Aorta (tissue), 5 donors: ENCODE measurements around the gene SLAMF1. TPM values are rescaled to one million over a fixed set of nuclear protein-coding genes. Genes with fewer than 3 reads are reported as not detected.
"Not testable (repeated sequence)": the region's sequence is repeated elsewhere in the genome, so short reads cannot be mapped to it uniquely, and the experiment has no call there.

Experiments
- ATAC-seq: fragments of 200-7000 bp; cut with Tn5 transposase; one replicate; pipeline ENCODE4 v1.9.1; 2022; ENCODE audit warnings: moderate library complexity; ENCODE audit not compliant: low FRiP score
- DNase-seq, 2 donors: peaks; one replicate each; pipeline ENCODE4 v3.0.0-alpha.2; 2020
- H3K27ac ChIP-seq, 2 donors: one replicate each; pipeline ENCODE4 v1.5.1; 2013; ENCODE audit warnings: low read length in 2 of 2, mild to moderate bottlenecking in 2 of 2, moderate library complexity in 2 of 2, control low read depth in 1 of 2, inconsistent platforms in 1 of 2, low read depth in 1 of 2
- H3K27me3 ChIP-seq, 2 donors: one replicate each; pipeline ENCODE4 v1.6.1; 2013; ENCODE audit warnings: control low read depth in 1 of 2, low read length in 1 of 2, mild to moderate bottlenecking in 1 of 2, moderate library complexity in 1 of 2; ENCODE audit not compliant: insufficient read depth in 2 of 2, control insufficient read depth in 1 of 2
- H3K36me3 ChIP-seq, 2 donors: one replicate each; pipeline ENCODE4 v1.6.1; 2013; ENCODE audit warnings: control low read depth in 1 of 2, low read length in 1 of 2, mild to moderate bottlenecking in 1 of 2; ENCODE audit not compliant: insufficient read depth in 2 of 2, control insufficient read depth in 1 of 2
- H3K4me1 ChIP-seq, 2 donors: one replicate each; pipeline ENCODE4 v1.6.1; 2013; ENCODE audit warnings: low read length in 2 of 2, control low read depth in 1 of 2, mild to moderate bottlenecking in 1 of 2, moderate library complexity in 1 of 2; ENCODE audit not compliant: insufficient read depth in 2 of 2, control insufficient read depth in 1 of 2
- H3K4me3 ChIP-seq, 2 donors: one replicate each; pipeline ENCODE4 v1.5.1; 2013; ENCODE audit warnings: low read length in 2 of 2, control low read depth in 1 of 2, mild to moderate bottlenecking in 1 of 2
- H3K9me3 ChIP-seq: one replicate; pipeline ENCODE4 v1.6.1; 2013; ENCODE audit warnings: mild to moderate bottlenecking, low read length; ENCODE audit not compliant: control insufficient read depth
- WGBS, 2 donors: extraction: QIAGEN DNeasy Blood & Tissue Kit; methylation state at CpG; one replicate each; pipeline ENCODE4 v1.1.7; 2013; 5-methylcytosine and 5-hydroxymethylcytosine counted together
- intact Hi-C, 2 donors: fragments of 100-400 bp; cut with DNase I; formaldehyde crosslinking; loops; one replicate each; pipeline versions ENCODE4 v1.14.2 to v1.15.0; 2022
- polyA plus RNA-seq, 2 donors: library from polyadenylated mRNA; stranded (reverse); fragments of 200-250 nt; gene quantifications; one replicate each; pipeline ENCODE4 v1.2.3, GENCODE V29; 2013
- total RNA-seq, 2 donors: library from RNA; stranded (reverse); fragmentation: NEBNext Ultra II Directional; extraction: Animal tissue kit (Norgen Biotek cat#: 25700); gene quantifications; one replicate each; pipeline ENCODE4 v1.2.1, GENCODE V29; 2021
- donor health status: healthy with polysubstance abuse.
- donor health status: Bipolar disorder and iron deficiency.
- donor health status: DM: no; HTN: no; CAD: no.
- donor health status: DM: no; HTN: no; CAD: no.
- donor health status: DM: yes; HTN: yes; CAD: no.

Gene SLAMF1
- total and polyA plus RNA-seq, 4 donors: 1.6 to 2.4 TPM; not detected in 2

DNA sequence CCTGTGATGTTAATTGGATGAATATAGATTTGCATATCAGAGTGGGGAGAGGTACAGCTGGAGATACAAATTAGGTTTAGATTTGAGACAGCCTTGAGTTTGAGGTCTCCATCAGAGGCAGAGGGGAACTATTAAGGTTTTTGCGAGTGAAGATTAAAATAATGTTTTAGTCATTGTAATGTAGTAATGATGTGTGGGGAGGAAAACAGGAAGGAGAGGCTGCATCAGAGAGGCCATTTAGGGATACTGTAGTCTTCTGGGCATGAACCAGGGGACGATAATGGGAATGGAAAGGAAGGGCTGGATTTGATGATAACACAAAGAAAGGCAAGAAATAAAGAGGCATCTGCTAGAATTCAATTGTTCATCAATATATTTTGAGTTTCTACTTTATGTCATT lies 77.0 kb downstream of the SLAMF1 start:
- Histone ChIP-seq H3K27ac (no peak overlapping the region), H3K36me3 (no peaks in the 10 kb centered on the region), H3K4me3 (no peak overlapping the region), H3K9me3 (peaks cover 1% of the 10 kb centered on the region), H3K4me1 (no peaks in the 10 kb centered on the region), H3K27me3 (no peaks in the 10 kb centered on the region)
- DNase-seq: no peak
- WGBS, 2 donors: 70 to 78% methylated on average over 2 of the region's 2 CpGs
- intact Hi-C loops: no loop called here
- ATAC-seq: no peak

DNA sequence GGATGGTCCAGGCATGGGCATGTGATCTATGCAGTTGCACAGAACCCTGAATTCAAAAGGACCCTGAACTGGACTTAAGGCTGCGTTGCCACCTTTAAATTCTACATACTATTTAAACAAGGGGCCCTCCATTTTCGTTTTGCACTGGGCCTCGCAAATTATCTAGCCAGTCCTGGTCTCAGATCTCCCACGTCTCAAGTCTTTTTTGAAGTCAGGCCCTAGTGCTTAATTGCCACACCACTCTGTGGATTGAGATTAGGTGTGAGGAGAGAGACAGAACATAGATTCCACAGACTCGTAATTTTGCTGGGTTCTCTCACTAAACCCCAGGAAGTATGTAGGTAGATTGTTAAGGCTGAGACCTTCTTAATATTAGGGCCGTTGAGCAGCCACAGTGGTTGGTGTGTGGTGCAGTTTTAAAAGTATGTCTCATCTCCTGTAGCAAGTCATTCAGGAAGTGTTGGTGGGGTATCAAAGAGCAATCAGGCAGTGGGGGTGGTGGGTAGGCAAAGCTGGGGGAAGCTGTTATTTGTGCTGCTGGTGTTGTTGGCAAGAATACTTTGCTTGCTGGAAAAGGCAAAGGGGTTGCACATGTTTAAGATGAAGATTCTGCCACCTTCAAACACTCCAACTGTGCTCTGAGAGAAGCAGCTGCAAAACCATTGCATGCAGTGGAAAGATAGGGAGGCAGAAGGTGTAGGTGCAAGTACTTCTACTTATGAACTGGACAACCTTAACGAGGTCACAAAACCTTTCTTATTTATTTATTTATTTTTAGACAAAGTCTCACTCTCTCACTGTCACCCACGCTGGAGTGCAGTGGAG lies 78.8 kb downstream of the SLAMF1 start:
- intact Hi-C loops: no loop called here
- no peak overlapping the region for H3K27ac ChIP-seq
- no peaks in the 10 kb centered on the region for H3K27me3 ChIP-seq
- no peaks in the 10 kb centered on the region for H3K36me3 ChIP-seq
- no peak for ATAC-seq
- no peak for DNase-seq
- no peaks in the 10 kb centered on the region for H3K4me1 ChIP-seq
- H3K4me3 ChIP-seq: no peak overlapping the region
- H3K9me3 ChIP-seq: no peaks in the 10 kb centered on the region
- WGBS, 2 donors: 47 to 52% methylated on average over 8 of the region's 8 CpGs

DNA sequence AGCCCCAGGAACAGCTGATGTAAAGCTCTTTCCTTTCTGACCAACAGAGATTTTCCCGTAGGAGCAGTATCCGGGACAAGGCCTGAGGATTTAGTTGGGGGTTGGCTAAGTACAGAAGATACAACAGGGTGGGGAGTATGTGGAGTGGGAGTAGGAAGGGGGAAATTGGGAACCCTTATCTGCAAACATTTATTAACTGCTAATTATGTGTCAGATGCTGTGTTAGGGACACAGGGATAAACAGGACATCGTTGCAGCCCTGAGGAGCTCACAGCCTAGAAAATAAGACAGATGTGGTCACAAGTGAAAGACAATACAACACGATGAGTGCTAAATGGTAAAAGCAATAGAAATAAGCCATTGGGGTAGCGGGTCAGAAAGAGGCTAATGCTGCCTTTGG lies 79.5 kb downstream of the SLAMF1 start:
- ATAC-seq (no peak), DNase-seq (no peak)
- no peaks in the 10 kb centered on the region for H3K4me1 ChIP-seq
- no peak overlapping the region for H3K27ac ChIP-seq
- H3K36me3 ChIP-seq: no peaks in the 10 kb centered on the region
- no peak overlapping the region for H3K4me3 ChIP-seq
- H3K9me3 ChIP-seq: no peaks in the 10 kb centered on the region
- intact Hi-C loops: no loop called here
- 83 to 85% methylated on average over 5 of the region's 5 CpGs for WGBS, 2 donors
- no peaks in the 10 kb centered on the region for H3K27me3 ChIP-seq

DNA sequence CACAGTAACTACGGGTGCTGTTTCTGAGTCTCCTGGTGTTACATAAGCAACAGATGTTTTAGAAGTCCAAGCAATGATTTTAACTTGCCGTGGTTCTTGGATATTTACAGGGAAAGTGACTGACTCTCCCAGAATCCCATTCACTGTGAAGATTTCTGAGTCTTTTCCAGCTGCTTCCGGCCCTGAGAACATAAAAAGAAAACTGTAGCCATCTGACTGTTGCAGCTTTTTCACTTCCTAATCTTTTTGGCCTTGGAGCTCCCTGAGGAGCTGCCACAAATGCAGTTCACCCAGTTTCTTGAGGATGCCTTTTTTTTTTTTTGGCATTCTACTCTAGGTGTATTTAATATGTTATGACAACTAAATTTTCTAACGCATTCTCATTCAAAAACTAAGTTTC lies 81.3 kb downstream of the SLAMF1 start:
- DNase-seq (no peak), ATAC-seq (no peak)
- no peaks in the 10 kb centered on the region for H3K4me1 ChIP-seq
- H3K27ac ChIP-seq: no peak overlapping the region
- intact Hi-C loops: no loop called here
- WGBS, 2 donors: 67 to 69% methylated on average over 4 of the region's 4 CpGs
- H3K4me3 ChIP-seq: no peak overlapping the region
- H3K36me3 ChIP-seq: no peaks in the 10 kb centered on the region
- H3K27me3 ChIP-seq: no peaks in the 10 kb centered on the region
- no peaks in the 10 kb centered on the region for H3K9me3 ChIP-seq

DNA sequence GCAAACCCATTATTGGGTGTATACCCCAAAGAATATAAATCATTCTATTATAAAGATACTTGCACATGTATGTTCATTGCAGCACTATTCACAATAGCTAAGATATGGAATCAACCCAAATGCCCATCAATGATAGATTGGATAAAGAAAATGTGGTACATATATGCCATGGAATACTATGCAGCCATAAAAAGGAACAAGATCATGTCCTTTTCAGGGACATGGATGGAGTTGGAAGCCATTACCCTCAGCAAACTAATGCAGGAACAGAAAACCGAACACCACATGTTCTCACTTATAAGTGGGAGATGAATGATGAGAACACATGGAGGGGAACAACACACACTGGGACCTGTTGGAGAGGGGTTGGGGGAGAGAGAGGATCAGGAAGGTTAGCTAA lies 83.6 kb downstream of the SLAMF1 start:
- H3K9me3 ChIP-seq, intact Hi-C loops, H3K27me3 ChIP-seq, ATAC-seq, H3K36me3 ChIP-seq, DNase-seq, H3K4me1 ChIP-seq, H3K27ac ChIP-seq, H3K4me3 ChIP-seq: not testable (repeated sequence)
- WGBS, 2 donors: 66 to 79% methylated on average over 1 of the region's 1 CpG

DNA sequence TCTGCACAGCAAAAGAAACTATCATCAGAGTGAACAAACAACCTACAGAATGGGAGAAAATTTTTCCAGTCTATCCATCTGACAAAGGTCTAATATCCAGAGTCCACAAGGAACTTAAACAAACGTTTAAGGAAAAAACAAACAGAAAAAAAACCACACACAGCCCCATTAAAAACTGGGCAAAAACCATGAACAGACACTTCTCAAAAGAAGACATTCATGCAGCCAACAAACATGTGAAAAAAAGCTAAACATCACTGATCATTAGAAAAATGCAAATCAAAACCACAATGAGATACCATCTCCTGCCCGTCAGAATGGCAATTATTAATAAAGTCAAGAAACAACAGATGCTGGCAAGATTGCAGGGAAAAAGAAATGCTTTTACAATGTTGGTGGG lies 84.1 kb downstream of the SLAMF1 start:
- H3K27me3 ChIP-seq, H3K36me3 ChIP-seq, H3K4me3 ChIP-seq, ATAC-seq, DNase-seq, H3K27ac ChIP-seq, intact Hi-C loops, H3K4me1 ChIP-seq, H3K9me3 ChIP-seq: not testable (repeated sequence)
- WGBS, 2 donors: 75 to 76% methylated on average over 2 of the region's 2 CpGs

GRCh38 chr1:160560806-160561205 lies 86.0 kb downstream of the SLAMF1 start:
- no peaks in the 10 kb centered on the region for H3K4me1 ChIP-seq
- no peak overlapping the region for H3K4me3 ChIP-seq
- intact Hi-C loops: no loop called here
- DNase-seq (no peak), ATAC-seq (no peak)
- H3K36me3 ChIP-seq: no peaks in the 10 kb centered on the region
- no peak overlapping the region for H3K27ac ChIP-seq
- no peaks in the 10 kb centered on the region for H3K27me3 ChIP-seq
- H3K9me3 ChIP-seq: no peaks in the 10 kb centered on the region

GRCh38 chr1:160560045-160560705 lies 86.7 kb downstream of the SLAMF1 start:
- ATAC-seq (no peak), DNase-seq (no peak)
- no peak overlapping the region for H3K4me3 ChIP-seq
- intact Hi-C loops: no loop called here
- H3K4me1 ChIP-seq: no peaks in the 10 kb centered on the region
- 74 to 84% methylated on average over 4 of the region's 4 CpGs for WGBS, 2 donors
- no peaks in the 10 kb centered on the region for H3K27me3 ChIP-seq
- H3K36me3 ChIP-seq: no peaks in the 10 kb centered on the region
- H3K27ac ChIP-seq: no peak overlapping the region
- no peaks in the 10 kb centered on the region for H3K9me3 ChIP-seq

- WGBS, 2 donors: 56 to 73% methylated on average over 3 of the region's 3 CpGs
Measured at GRCh38 chr1:160559437-160559836, 87.4 kb downstream of the SLAMF1 start.

More at GRCh38 chr1:160559437-160559836, 87.4 kb downstream of the SLAMF1 start:
- H3K4me1 ChIP-seq, H3K36me3 ChIP-seq, intact Hi-C loops, H3K27ac ChIP-seq, DNase-seq, H3K4me3 ChIP-seq, H3K27me3 ChIP-seq, H3K9me3 ChIP-seq, ATAC-seq: not testable (repeated sequence)
